NCI-H774 (cell line): ENCODE results near the gene UBE2R2.
"Not testable (repeated sequence)": the region's sequence is repeated elsewhere in the genome, so short reads cannot be mapped to it uniquely, and the experiment has no call there.

ENCODE experiments used
- DNase-seq: peaks from one replicate; lab custom pipeline; 2025; lab: John Stamatoyannopoulos, UW

The UBE2R2 gene

GRCh38 chr9:33927694-33928093 lies 110.7 kb downstream of the UBE2R2 start:
- no peak for DNase-seq

- no peak for DNase-seq
These were observed 114.4 kb downstream of the UBE2R2 start for GRCh38 chr9:33931326-33931725.

GRCh38 chr9:33932078-33932807 lies 115.3 kb downstream of the UBE2R2 start:
- no peak for DNase-seq

- DNase-seq: no peak
These were observed 117.4 kb downstream of the UBE2R2 start for GRCh38 chr9:33934188-33934878.

- no peak for DNase-seq
These were observed 123.2 kb downstream of the UBE2R2 start for GRCh38 chr9:33939924-33940874.

- no peak for DNase-seq
These were observed 125.6 kb downstream of the UBE2R2 start for GRCh38 chr9:33942471-33943083.

GRCh38 chr9:33943389-33943788 lies 126.4 kb downstream of the UBE2R2 start:
- DNase-seq: no peak

- DNase-seq: no peak
These were observed 130.0 kb downstream of the UBE2R2 start for GRCh38 chr9:33946779-33947535.

GRCh38 chr9:33950371-33950770 lies 133.4 kb downstream of the UBE2R2 start:
- DNase-seq: no peak

GRCh38 chr9:33952066-33952465 lies 135.1 kb downstream of the UBE2R2 start:
- no peak for DNase-seq

- no peak for DNase-seq
These were observed 139.6 kb downstream of the UBE2R2 start for GRCh38 chr9:33956544-33956943.

GRCh38 chr9:33959725-33960124 lies 142.8 kb downstream of the UBE2R2 start:
- no peak for DNase-seq

- not testable (repeated sequence) for DNase-seq
These were observed 145.5 kb downstream of the UBE2R2 start for GRCh38 chr9:33962468-33962867.

GRCh38 chr9:33964086-33964768 lies 147.3 kb downstream of the UBE2R2 start:
- DNase-seq: no peak
